ENCODE data around the gene TAF13.

GRCh38 chr1:109075531-109076490 is at the start of gene TAF13:
- TF ChIP-seq CTCF (IDR thresholded peaks at IDR 0.05; ENCODE audit: low read length) (no peak), EZH2 (IDR thresholded peaks at IDR 0.05; ENCODE audit: borderline replicate concordance, low read length) (no peak)

All from OCI-LY1 (cell line).